ENCODE measurements around the gene SLC9A3.

The SLC9A3 gene

DNA sequence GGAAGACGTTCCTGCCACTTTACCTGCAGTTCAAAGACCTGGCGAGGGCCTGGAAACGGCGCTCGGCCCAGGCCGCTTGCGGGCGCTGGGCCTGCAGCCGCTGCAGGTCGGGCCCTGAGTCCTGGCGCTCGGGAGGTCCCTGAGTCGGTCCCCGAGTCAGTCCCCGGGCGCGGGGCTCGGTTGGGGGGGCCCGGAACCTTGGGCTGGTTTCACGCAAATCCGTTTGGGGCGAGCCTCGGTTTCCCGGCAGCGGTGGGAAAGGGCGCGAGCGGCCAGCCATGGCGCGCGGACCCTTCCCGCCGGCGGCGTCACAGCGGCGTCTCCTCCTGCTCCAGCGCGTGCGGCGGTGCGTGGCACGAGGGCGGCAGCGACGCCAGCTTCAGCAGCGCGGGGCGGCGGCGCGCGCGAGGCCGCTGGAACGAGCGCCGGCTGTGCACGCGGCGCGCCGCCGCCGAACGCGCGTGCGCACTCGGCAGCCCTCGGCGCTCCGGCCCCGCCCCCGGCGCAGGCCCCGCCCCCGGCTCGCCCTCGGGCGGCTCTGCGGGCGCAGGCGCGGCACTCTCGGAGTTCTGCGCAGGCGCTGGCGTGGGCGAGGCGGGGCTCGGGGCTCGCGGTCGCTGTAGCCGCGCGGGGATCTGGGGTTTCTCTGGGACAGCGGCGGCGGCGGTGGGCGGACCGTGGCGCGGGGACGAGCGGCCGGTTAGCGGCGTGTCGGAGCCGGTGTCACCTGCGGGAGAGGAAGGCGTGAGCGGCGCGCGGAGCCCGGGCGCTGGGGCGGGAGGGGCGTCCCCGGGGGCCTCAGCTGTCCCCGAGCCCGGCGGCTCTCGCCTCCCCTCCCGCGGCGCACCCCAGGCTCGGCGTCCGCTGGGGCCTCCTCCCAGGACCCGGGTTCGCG is 51.3 kb downstream of the SLC9A3 start:
- TF ChIP-seq, protein P1, sequence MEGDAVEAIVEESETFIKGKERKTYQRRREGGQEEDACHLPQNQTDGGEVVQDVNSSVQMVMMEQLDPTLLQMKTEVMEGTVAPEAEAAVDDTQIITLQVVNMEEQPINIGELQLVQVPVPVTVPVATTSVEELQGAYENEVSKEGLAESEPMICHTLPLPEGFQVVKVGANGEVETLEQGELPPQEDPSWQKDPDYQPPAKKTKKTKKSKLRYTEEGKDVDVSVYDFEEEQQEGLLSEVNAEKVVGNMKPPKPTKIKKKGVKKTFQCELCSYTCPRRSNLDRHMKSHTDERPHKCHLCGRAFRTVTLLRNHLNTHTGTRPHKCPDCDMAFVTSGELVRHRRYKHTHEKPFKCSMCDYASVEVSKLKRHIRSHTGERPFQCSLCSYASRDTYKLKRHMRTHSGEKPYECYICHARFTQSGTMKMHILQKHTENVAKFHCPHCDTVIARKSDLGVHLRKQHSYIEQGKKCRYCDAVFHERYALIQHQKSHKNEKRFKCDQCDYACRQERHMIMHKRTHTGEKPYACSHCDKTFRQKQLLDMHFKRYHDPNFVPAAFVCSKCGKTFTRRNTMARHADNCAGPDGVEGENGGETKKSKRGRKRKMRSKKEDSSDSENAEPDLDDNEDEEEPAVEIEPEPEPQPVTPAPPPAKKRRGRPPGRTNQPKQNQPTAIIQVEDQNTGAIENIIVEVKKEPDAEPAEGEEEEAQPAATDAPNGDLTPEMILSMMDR (IDR thresholded peaks at IDR 0.05; ENCODE audit: poor library complexity, severe bottlenecking), result no peak
- peak; percentile 44 for ATAC-seq (ENCODE audit: low read depth)
- no peaks in the 10 kb centered on the region for H3K9me3 ChIP-seq (ENCODE audit: severe bottlenecking)
- peaks cover 16% of the 10 kb centered on the region for H3K36me3 ChIP-seq (ENCODE audit: low read depth)
- peak overlapping the region; percentile 81 for H3K4me3 ChIP-seq (ENCODE audit: severe bottlenecking)
- peak overlapping the region; percentile 50 for H3K27ac ChIP-seq (ENCODE audit: poor library complexity, severe bottlenecking)
- no peaks in the 10 kb centered on the region for H3K4me1 ChIP-seq (ENCODE audit: insufficient read depth, poor library complexity, severe bottlenecking)
- peak; percentile 87 for DNase-seq (ENCODE audit: low spot score)
- H3K27me3 ChIP-seq (ENCODE audit: insufficient read depth, poor library complexity, severe bottlenecking), result peaks cover 19% of the 10 kb centered on the region

DNA sequence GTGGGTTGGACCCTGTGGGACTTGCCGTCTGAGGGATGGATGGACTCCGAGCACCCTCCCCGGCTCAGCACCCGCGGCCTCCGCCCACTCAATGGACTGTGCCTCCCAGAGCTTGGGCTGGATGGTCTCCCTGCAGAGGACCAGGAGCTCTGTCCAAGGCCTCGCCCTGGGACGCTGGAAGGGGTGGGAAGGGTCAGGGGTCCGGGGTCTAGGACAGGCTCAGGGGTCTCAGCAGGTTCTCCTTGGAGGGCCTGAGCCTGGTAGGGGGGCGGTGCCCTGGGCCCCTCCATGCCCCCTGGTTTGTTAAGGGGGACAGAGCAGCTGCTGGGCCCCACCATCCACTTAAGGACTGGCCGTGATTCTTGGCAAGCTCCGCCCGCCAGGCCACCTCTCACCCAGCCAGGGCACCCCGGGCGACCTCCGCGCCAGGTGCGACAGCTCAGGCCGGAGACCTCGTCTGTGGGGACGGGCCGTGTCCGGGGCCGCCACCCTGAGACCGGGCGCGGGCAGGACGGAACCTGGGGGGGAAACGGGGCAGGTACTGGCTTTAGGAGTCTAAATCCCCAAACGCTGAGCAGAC is 52.1 kb downstream of the SLC9A3 start:
- Histone ChIP-seq H3K27me3 (ENCODE audit: insufficient read depth, poor library complexity, severe bottlenecking) (peaks cover 15% of the 10 kb centered on the region), H3K9me3 (ENCODE audit: severe bottlenecking) (no peaks in the 10 kb centered on the region), H3K27ac (ENCODE audit: poor library complexity, severe bottlenecking) (peak overlapping the region; percentile 50), H3K4me3 (ENCODE audit: severe bottlenecking) (peak overlapping the region; percentile 81), H3K4me1 (ENCODE audit: insufficient read depth, poor library complexity, severe bottlenecking) (no peaks in the 10 kb centered on the region), H3K36me3 (ENCODE audit: low read depth) (peaks cover 16% of the 10 kb centered on the region)
- TF ChIP-seq, protein P1 (IDR thresholded peaks at IDR 0.05; ENCODE audit: poor library complexity, severe bottlenecking), result no peak
- peak; percentile 10 for ATAC-seq (ENCODE audit: low read depth)
- DNase-seq (ENCODE audit: low spot score), result peak; percentile 73

DNA sequence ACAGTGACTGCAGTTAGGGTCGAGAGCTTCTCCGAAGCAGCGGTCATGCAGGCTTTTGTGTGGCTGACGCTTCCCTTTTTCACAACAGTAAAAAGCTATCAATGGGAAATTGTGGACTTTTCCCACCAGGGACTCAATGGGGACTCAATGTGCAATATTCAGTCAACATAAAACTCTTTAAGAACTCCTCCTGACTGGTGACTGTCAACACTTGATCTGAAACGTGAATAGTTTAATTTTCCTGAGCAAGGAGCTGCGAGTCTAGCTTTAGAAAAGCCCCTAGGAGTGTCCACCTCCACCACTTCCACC is 52.5 kb downstream of the SLC9A3 start:
- Histone ChIP-seq H3K27ac (ENCODE audit: poor library complexity, severe bottlenecking) (no peak overlapping the region), H3K36me3 (ENCODE audit: low read depth) (peaks cover 16% of the 10 kb centered on the region), H3K4me1 (ENCODE audit: insufficient read depth, poor library complexity, severe bottlenecking) (no peaks in the 10 kb centered on the region), H3K4me3 (ENCODE audit: severe bottlenecking) (peak overlapping the region; percentile 81), H3K9me3 (ENCODE audit: severe bottlenecking) (no peaks in the 10 kb centered on the region), H3K27me3 (ENCODE audit: insufficient read depth, poor library complexity, severe bottlenecking) (peaks cover 11% of the 10 kb centered on the region)
- no peak for DNase-seq (ENCODE audit: low spot score)
- TF ChIP-seq, protein P1 (IDR thresholded peaks at IDR 0.05; ENCODE audit: poor library complexity, severe bottlenecking), result no peak
- ATAC-seq (ENCODE audit: low read depth), result no peak

DNA sequence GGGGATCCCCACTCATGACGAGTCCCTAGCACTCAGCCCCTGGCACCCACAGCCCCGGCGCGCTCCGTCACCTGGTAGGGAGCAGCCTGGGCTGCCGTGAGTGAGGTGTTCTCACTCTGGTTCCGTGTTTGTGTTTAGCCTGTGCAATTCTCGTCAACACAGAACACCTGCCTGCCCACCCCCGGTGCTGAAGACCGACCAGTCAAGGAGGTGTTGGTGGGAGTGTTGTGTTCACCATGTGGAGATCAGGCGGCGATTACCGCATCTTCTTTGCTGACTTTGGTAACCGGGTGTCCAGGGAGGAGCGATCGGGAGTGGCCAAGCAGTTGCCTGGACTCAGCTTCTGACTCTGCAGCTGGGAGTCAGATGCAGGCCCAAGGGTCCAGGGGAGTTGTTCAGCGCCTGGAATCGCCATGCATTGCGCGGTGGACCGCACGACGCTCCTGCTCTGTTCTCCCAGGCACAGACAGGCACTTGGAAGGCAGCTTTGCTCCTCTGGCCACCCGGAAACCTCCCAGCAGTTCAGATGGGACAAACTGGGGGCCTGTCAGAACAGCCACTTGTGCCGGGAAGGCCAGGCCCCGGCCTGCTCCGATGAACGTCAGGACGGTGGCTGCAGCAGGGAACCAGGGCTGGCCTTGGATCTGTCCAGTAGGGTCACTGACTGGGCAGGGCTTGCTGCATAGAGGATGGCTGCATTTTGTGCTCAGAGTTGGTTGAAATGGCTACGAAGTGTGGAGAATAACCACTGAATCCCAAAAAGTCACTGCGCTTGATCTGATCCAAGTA is 53.1 kb downstream of the SLC9A3 start:
- no peak for ATAC-seq (ENCODE audit: low read depth)
- Histone ChIP-seq H3K36me3 (ENCODE audit: low read depth) (peaks cover 16% of the 10 kb centered on the region), H3K9me3 (ENCODE audit: severe bottlenecking) (no peaks in the 10 kb centered on the region), H3K27ac (ENCODE audit: poor library complexity, severe bottlenecking) (no peak overlapping the region), H3K4me1 (ENCODE audit: insufficient read depth, poor library complexity, severe bottlenecking) (no peaks in the 10 kb centered on the region), H3K27me3 (ENCODE audit: insufficient read depth, poor library complexity, severe bottlenecking) (peaks cover 10% of the 10 kb centered on the region), H3K4me3 (ENCODE audit: severe bottlenecking) (peak overlapping the region; percentile 81)
- DNase-seq (ENCODE audit: low spot score), result peak; percentile 62
- TF ChIP-seq, protein P1 (IDR thresholded peaks at IDR 0.05; ENCODE audit: poor library complexity, severe bottlenecking), result no peak
